GM12878 (cell line): ENCODE data around the gene CLDN15.

Source experiments
- BACH1 ChIP-seq: fragments of 450-650 bp; IDR thresholded peaks from 2 replicates; pipeline ENCODE4 v1.6.1; 2017; ENCODE audit warnings: mild to moderate bottlenecking, borderline replicate concordance
- CHD2 ChIP-seq: IDR thresholded peaks from 2 replicates; pipeline ENCODE4 v1.6.1; 2011; ENCODE audit warnings: low read depth, low read length, improper control_type of control experiment, borderline replicate concordance
- EP300 ChIP-seq, 2 experiments: fragments of 150-350 bp in 1 of 2; IDR thresholded peaks; 2 replicates each; pipeline ENCODE4 v1.6.1; 2011 to 2012; ENCODE audit warnings: low read depth in 2 of 2, low read length in 2 of 2, borderline replicate concordance in 1 of 2, improper control_type of control experiment in 1 of 2, inconsistent platforms in 1 of 2; ENCODE audit not compliant: control insufficient read depth in 1 of 2
- NRF1 ChIP-seq: conservative IDR thresholded peaks from 2 replicates; pipeline ENCODE4 v1.6.1; 2011; ENCODE audit warnings: mild to moderate bottlenecking, low read depth, low read length, improper control_type of control experiment
- TCF7 ChIP-seq: IDR thresholded peaks from 2 replicates; pipeline ENCODE4 v1.6.1; 2014; ENCODE audit warnings: antibody characterized with exemption, borderline replicate concordance

- TF ChIP-seq BACH1: no peak
- no peak for TF ChIP-seq TCF7
- no peak for TF ChIP-seq EP300 (IDR thresholded peaks at IDR 0.05; ENCODE audit: borderline replicate concordance in 1 of 2, control insufficient read depth in 1 of 2, low read depth in 2 of 2, low read length in 2 of 2)
- TF ChIP-seq CHD2: no peak
- TF ChIP-seq NRF1: no peak
These were observed 35.7 kb downstream of the CLDN15 start for GRCh38 chr7:101201695-101202602.
